Natural killer cell (primary cell): ENCODE results near the gene GGT5. TPM values are rescaled to one million over a fixed set of nuclear protein-coding genes. Genes with fewer than 3 reads are reported as not detected.

Source experiments
- ATAC-seq, 3 donors: fragments of 150-1000 bp in 2 of 3; fragments of 200-7000 bp in 1 of 3; cut with Tn5 transposase; 1 replicate in 1 of 3; 2 replicates in 2 of 3; pipeline ENCODE4 v1.10.0; 2021; ENCODE audit warnings: mild to moderate bottlenecking in 2 of 3, moderate library complexity in 2 of 3
- DNase-seq, 2 donors: peaks; one replicate each; pipeline versions ENCODE4 v3.0.0 to v3.0.0-alpha.2; 2013 to 2021; ENCODE audit warnings: mixed read lengths in 1 of 2
- H3K27ac ChIP-seq: one replicate; pipeline ENCODE4 v1.5.1; 2013; ENCODE audit warnings: mild to moderate bottlenecking, low read length
- H3K27me3 ChIP-seq: one replicate; pipeline ENCODE4 v1.6.1; 2013; ENCODE audit warnings: low read length; ENCODE audit not compliant: control insufficient read depth, insufficient read depth
- H3K36me3 ChIP-seq: one replicate; pipeline ENCODE4 v1.6.1; 2013; ENCODE audit warnings: low read length; ENCODE audit not compliant: control insufficient read depth, insufficient read depth
- H3K4me1 ChIP-seq: one replicate; pipeline ENCODE4 v1.6.1; 2013; ENCODE audit warnings: low read length; ENCODE audit not compliant: control insufficient read depth, insufficient read depth
- H3K4me3 ChIP-seq: one replicate; pipeline ENCODE4 v1.5.1; 2013; ENCODE audit warnings: low read length
- H3K9me3 ChIP-seq: one replicate; pipeline ENCODE4 v1.6.1; 2013; ENCODE audit warnings: low read length; ENCODE audit not compliant: control insufficient read depth, insufficient read depth
- H3K27ac Mint-ChIP-seq, 2 donors: one replicate each; pipeline ENCODE4 v1.8.0; 2022; ENCODE audit warnings: mild to moderate bottlenecking in 2 of 2, mixed read lengths in 2 of 2, moderate library complexity in 1 of 2
- H3K27me3 Mint-ChIP-seq, 2 donors: one replicate each; pipeline ENCODE4 v1.8.0; 2022; ENCODE audit warnings: low read depth in 2 of 2, mixed read lengths in 2 of 2
- H3K36me3 Mint-ChIP-seq: one replicate; pipeline ENCODE4 v1.8.0; 2022; ENCODE audit warnings: mixed read lengths
- H3K4me1 Mint-ChIP-seq, 2 donors: one replicate each; pipeline ENCODE4 v1.8.0; 2022; ENCODE audit warnings: mixed read lengths in 2 of 2
- H3K4me3 Mint-ChIP-seq: one replicate; pipeline ENCODE4 v1.8.0; 2022; ENCODE audit warnings: mild to moderate bottlenecking, moderate library complexity, mixed read lengths
- H3K9me3 Mint-ChIP-seq, 2 donors: one replicate each; pipeline ENCODE4 v1.8.0; 2022; ENCODE audit warnings: mixed read lengths in 2 of 2
- WGBS: methylation state at CpG from one replicate; pipeline ENCODE4 v1.1.7; 2013; ENCODE audit warnings: missing lambda C conversion rate; ENCODE audit not compliant: insufficient coverage; 5-methylcytosine and 5-hydroxymethylcytosine counted together
- intact Hi-C: fragments of 100-400 bp; cut with micrococcal nuclease; formaldehyde crosslinking; loops from one replicate; pipeline ENCODE4 v1.14.2; 2022
- total RNA-seq, 4 donors: library from RNA; stranded (reverse); fragments of 120-200 nt in 1 of 4; gene quantifications; one replicate each; pipeline versions ENCODE4 v1.2.3 to v1.2.4, GENCODE V29; 2013 to 2022
- TF ChIP-seq, protein P1 (sequence below): fragments of 200-600 bp; IDR thresholded peaks from one replicate; pipeline ENCODE4 v1.8.0; 2022; ENCODE audit warnings: antibody characterized with exemption

GGT5 gene
- total RNA-seq, 3 donors from 2014 or later (not counting 1 experiment from before 2014, with no cell fraction given), result not detected

DNA sequence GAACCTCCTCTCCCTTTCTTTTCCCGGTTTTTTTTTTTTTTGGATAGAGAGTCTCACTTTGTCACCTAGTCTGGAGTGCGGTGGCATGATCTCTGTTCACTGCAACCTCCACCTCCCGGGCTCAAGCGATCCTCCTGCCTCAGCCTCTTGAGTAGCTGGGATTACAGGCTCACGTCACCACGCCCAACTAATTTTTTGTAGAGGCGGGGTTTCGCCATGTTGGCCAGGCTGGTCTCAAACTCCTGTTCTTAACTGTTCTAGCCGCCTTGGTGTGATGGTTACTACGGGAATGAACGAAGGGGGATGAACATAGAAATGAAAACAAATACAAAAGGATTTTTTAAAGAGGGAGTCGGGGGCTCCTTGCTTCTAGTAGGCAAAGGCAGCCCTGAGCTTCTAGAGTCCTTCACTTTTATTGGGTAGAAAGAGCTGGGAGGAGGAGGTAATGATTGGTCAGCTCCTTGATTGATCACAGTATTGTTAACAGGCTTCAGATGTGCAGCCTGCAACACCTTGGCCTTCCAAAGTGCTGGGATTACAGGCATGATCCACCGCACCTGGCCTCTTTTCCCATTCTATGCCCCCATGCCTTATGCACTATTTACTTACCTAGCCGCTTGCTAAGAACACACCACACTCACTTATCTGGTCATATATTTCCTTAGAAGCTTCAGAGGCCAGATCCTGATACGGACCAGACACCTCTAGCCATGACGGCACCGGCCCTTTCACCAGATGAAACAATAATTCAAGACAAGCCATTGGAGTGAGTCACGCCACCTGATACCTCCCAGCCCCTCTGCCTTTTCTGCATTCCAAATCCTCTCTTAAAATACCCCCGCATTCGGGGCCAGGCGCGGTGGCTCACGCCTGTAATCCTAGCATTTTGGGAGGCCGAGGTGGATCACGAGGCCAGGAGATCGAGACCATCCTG lies 42.9 kb downstream of the GGT5 start:
- H3K9me3 Mint-ChIP-seq, result no peaks in the 10 kb centered on the region
- Histone ChIP-seq H3K36me3 (no peaks in the 10 kb centered on the region), H3K4me3 (no peak overlapping the region), H3K4me1 (peaks cover 6% of the 10 kb centered on the region), H3K27ac (no peak overlapping the region), H3K27me3 (no peaks in the 10 kb centered on the region), H3K9me3 (no peaks in the 10 kb centered on the region)
- H3K36me3 Mint-ChIP-seq, result no peaks in the 10 kb centered on the region
- TF ChIP-seq, protein P1, sequence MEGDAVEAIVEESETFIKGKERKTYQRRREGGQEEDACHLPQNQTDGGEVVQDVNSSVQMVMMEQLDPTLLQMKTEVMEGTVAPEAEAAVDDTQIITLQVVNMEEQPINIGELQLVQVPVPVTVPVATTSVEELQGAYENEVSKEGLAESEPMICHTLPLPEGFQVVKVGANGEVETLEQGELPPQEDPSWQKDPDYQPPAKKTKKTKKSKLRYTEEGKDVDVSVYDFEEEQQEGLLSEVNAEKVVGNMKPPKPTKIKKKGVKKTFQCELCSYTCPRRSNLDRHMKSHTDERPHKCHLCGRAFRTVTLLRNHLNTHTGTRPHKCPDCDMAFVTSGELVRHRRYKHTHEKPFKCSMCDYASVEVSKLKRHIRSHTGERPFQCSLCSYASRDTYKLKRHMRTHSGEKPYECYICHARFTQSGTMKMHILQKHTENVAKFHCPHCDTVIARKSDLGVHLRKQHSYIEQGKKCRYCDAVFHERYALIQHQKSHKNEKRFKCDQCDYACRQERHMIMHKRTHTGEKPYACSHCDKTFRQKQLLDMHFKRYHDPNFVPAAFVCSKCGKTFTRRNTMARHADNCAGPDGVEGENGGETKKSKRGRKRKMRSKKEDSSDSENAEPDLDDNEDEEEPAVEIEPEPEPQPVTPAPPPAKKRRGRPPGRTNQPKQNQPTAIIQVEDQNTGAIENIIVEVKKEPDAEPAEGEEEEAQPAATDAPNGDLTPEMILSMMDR, result no peak
- intact Hi-C loops, result no loop called here
- DNase-seq (no peak), ATAC-seq (no peak)
- H3K4me3 Mint-ChIP-seq, result no peak overlapping the region
- peaks cover 0 to 5% of the 10 kb centered on the region in 2 donors for H3K4me1 Mint-ChIP-seq
- 91% methylated on average over 26 of the region's 26 CpGs for WGBS
- no peak overlapping the region for H3K27ac Mint-ChIP-seq
- H3K27me3 Mint-ChIP-seq, result peaks cover 3 to 6% of the 10 kb centered on the region in 2 donors

DNA sequence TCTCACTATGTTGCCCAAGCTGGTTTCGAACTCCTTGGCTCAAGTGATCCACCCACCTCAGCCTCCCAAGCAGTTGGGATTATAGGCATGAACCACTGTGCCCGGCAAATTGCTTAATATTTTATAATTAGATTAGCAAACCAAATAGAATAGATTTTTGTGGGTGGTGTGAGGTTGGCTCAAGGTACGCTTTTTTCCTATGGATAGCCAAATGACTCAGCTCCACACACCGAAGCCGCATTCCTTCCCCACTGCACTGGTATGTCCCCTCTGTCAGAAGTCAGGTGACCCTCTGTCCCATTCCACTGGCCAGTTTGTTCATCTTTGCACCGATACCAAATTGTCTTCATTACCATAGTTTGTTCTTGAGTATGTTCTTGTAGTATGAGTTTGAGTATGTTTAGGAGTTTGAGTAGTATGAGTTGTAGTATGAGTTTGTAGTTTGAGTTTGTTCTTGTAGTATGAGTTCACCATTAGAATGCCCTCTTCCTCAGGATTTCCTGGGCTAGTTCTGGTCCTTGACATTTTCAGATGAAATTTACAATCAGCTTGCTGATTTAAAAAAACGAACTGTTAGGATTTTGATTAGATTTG lies 44.2 kb downstream of the GGT5 start:
- H3K27me3 Mint-ChIP-seq, result peaks cover 3 to 6% of the 10 kb centered on the region in 2 donors
- Histone ChIP-seq H3K36me3 (no peaks in the 10 kb centered on the region), H3K27me3 (no peaks in the 10 kb centered on the region), H3K27ac (no peak overlapping the region), H3K4me3 (no peak overlapping the region), H3K4me1 (peaks cover 6% of the 10 kb centered on the region), H3K9me3 (no peaks in the 10 kb centered on the region)
- H3K36me3 Mint-ChIP-seq, result no peaks in the 10 kb centered on the region
- intact Hi-C loops, result no loop called here
- DNase-seq (no peak), ATAC-seq (no peak)
- H3K4me3 Mint-ChIP-seq, result no peak overlapping the region
- no peaks in the 10 kb centered on the region for H3K9me3 Mint-ChIP-seq
- WGBS, result 81% methylated on average over 6 of the region's 7 CpGs
- TF ChIP-seq, protein P1, result no peak
- H3K27ac Mint-ChIP-seq, result no peak overlapping the region
- peaks cover 0 to 5% of the 10 kb centered on the region in 2 donors for H3K4me1 Mint-ChIP-seq

DNA sequence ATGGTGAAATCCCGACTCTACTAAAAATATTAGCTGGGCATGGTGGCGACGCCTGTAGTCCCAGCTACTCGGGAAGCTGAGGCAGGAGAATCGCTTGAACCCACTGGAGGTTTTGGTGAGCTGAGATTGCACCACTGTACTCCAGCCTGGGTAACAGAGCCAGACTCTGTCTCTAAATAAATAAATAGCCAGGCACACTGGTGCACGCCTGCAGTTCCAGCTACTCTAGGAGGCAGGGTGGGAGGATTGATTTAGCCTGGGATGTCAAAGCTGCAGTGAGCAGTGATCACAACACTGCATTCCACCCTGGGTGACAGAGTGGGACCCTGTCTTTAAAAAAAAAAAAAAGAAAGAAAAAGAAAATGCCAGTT lies 46.2 kb downstream of the GGT5 start:
- H3K36me3 Mint-ChIP-seq, result no peaks in the 10 kb centered on the region
- no peaks in the 10 kb centered on the region for H3K36me3 ChIP-seq
- no peak overlapping the region for H3K27ac ChIP-seq
- TF ChIP-seq, protein P1, result no peak
- H3K9me3 ChIP-seq, result no peaks in the 10 kb centered on the region
- H3K4me3 Mint-ChIP-seq, result no peak overlapping the region
- ATAC-seq, result no peak
- intact Hi-C loops, result no loop called here
- peaks cover 0 to 6% of the 10 kb centered on the region in 2 donors for H3K27me3 Mint-ChIP-seq
- no peak for DNase-seq
- H3K27ac Mint-ChIP-seq, result no peak overlapping the region
- no peaks in the 10 kb centered on the region for H3K27me3 ChIP-seq
- 86% methylated on average over 6 of the region's 6 CpGs for WGBS
- peaks cover 0 to 5% of the 10 kb centered on the region in 2 donors for H3K4me1 Mint-ChIP-seq
- peaks cover 6% of the 10 kb centered on the region for H3K4me1 ChIP-seq
- H3K4me3 ChIP-seq, result no peak overlapping the region
- H3K9me3 Mint-ChIP-seq, result no peaks in the 10 kb centered on the region
